ENCODE data around the gene RBPMS2. TPM values are rescaled to one million over a fixed set of nuclear protein-coding genes. Genes with fewer than 3 reads are reported as not detected.

The RBPMS2 gene
- total RNA-seq, 4 donors from 2014 or later: 0.70 to 8.3 (median 2.3) TPM

GRCh38 chr15:64690008-64690407 is 85.4 kb downstream of the RBPMS2 start:
- no peaks in the 10 kb centered on the region for H3K27me3 ChIP-seq
- DNase-seq: no peak
- peaks cover 0 to 58% (median 0%) of the 10 kb centered on the region in 3 donors for H3K36me3 ChIP-seq
- H3K4me3 ChIP-seq: no peak overlapping the region
- H3K9me3 ChIP-seq: no peaks in the 10 kb centered on the region
- peak overlapping the region in 2 of 4 donors; percentile 5 to 73 for H3K27ac ChIP-seq
- TF ChIP-seq CTCF (IDR thresholded peaks at IDR 0.05): no peak
- no peak for TF ChIP-seq POLR2A (IDR thresholded peaks at IDR 0.05)
- peaks cover 0 to 43% (median under 1%) of the 10 kb centered on the region in 4 donors for H3K4me1 ChIP-seq

Small RNAs within 50 kb of the gene (small RNA-seq; reads per million reads assigned to genes)
- 0 reads per million in 2 donors for gene AC100830.2
- gene MIR1272: 0 reads per million in 2 donors

Other genes starting within 250 kb of the RBPMS2 start
- 1 to 10 TPM; 3.5 to 8.5 (median 6.9) TPM for gene PIF1, start 50.1 kb upstream of the RBPMS2 start, total RNA-seq
- gene PLEKHO2, start 66.3 kb upstream of the RBPMS2 start, total RNA-seq: 10 to 100 TPM in 1 of 4 donors, 1 to 10 TPM in 3; 4.7 to 18.2 (median 7.4) TPM
- gene ANKDD1A, start 136.3 kb upstream of the RBPMS2 start, total RNA-seq: 10 to 100 TPM in 1 of 4 donors, 1 to 10 TPM in 3; 3.9 to 13.2 (median 5.3) TPM
- gene SPG21, start 214.3 kb upstream of the RBPMS2 start, total RNA-seq: 10 to 100 TPM; 65.6 to 85.0 (median 70.3) TPM

All from Peyer's patch (tissue), 4 donors.